Activated naive CD4-positive, alpha-beta T cell treated with anti-CD3 and anti-CD28 coated beads, Interleukin-2, amount 50 U/mL, for 16 hours (primary cell): ENCODE measurements around the gene LAMP5.

Experiments used
- DNase-seq: peaks from one replicate; pipeline ENCODE4 v3.0.0-alpha.2; 2020

LAMP5 gene

GRCh38 chr20:9503526-9504245 lies 10.7 kb upstream of the LAMP5 start:
- no peak for DNase-seq

- DNase-seq = no peak
Measured at GRCh38 chr20:9506280-9506821, 8.0 kb upstream of the LAMP5 start.

GRCh38 chr20:9506964-9507369 lies 7.4 kb upstream of the LAMP5 start:
- DNase-seq = no peak

GRCh38 chr20:9507544-9508239 lies 6.7 kb upstream of the LAMP5 start:
- DNase-seq = no peak

GRCh38 chr20:9508240-9508661 lies 6.1 kb upstream of the LAMP5 start:
- DNase-seq = no peak

GRCh38 chr20:9508696-9509178 lies 5.7 kb upstream of the LAMP5 start:
- DNase-seq = no peak

GRCh38 chr20:9509246-9509645 lies 5.1 kb upstream of the LAMP5 start:
- no peak for DNase-seq

- DNase-seq = no peak
Measured at GRCh38 chr20:9510911-9511310, 3.5 kb upstream of the LAMP5 start.

GRCh38 chr20:9514072-9514460 lies 324 bp upstream of the LAMP5 start:
- no peak for DNase-seq

- no peak for DNase-seq
Measured at GRCh38 chr20:9515214-9515585, 810 bp downstream of the LAMP5 start.

- DNase-seq = no peak
Measured at GRCh38 chr20:9515741-9516233, 1.4 kb downstream of the LAMP5 start.

- DNase-seq = no peak
Measured at GRCh38 chr20:9516234-9516871, 2.0 kb downstream of the LAMP5 start.

GRCh38 chr20:9517297-9518162 lies 3.1 kb downstream of the LAMP5 start:
- DNase-seq = no peak

GRCh38 chr20:9518576-9519175 lies 4.3 kb downstream of the LAMP5 start:
- no peak for DNase-seq

- no peak for DNase-seq
Measured at GRCh38 chr20:9520086-9520485, 5.7 kb downstream of the LAMP5 start.

- no peak for DNase-seq
Measured at GRCh38 chr20:9523636-9524035, 9.2 kb downstream of the LAMP5 start.

- DNase-seq = no peak
Measured at GRCh38 chr20:9531581-9531980, 17.2 kb downstream of the LAMP5 start.

GRCh38 chr20:9532069-9532838 lies 17.9 kb downstream of the LAMP5 start:
- no peak for DNase-seq

- no peak for DNase-seq
Measured at GRCh38 chr20:9534025-9534424, 19.6 kb downstream of the LAMP5 start.

GRCh38 chr20:9535449-9535848 lies 21.1 kb downstream of the LAMP5 start:
- DNase-seq = no peak

GRCh38 chr20:9543214-9543613 lies 28.8 kb downstream of the LAMP5 start:
- no peak for DNase-seq
